RPMI8226 (cell line): ENCODE data around the gene SYT11.
"Not testable (repeated sequence)": the region's sequence is repeated elsewhere in the genome, so short reads cannot be mapped to it uniquely, and the experiment has no call there.

Experiments used
- DNase-seq: peaks from one replicate; pipeline ENCODE4 v3.0.0-alpha.2; 2015

Gene SYT11

GRCh38 chr1:155900161-155900560 lies 40.8 kb downstream of the SYT11 start:
- no peak for DNase-seq

- DNase-seq = no peak
Measured at GRCh38 chr1:155904261-155904660, 44.9 kb downstream of the SYT11 start.

- DNase-seq = no peak
Measured at GRCh38 chr1:155909894-155910293, 50.5 kb downstream of the SYT11 start.

GRCh38 chr1:155910621-155911121 lies 51.3 kb downstream of the SYT11 start:
- peak; percentile 39 for DNase-seq

GRCh38 chr1:155911156-155912055 lies 52.0 kb downstream of the SYT11 start, which contains the start of gene RIT1:
RIT1 (minus strand) TSS chr1:155911349; CDS start chr1:155910761, 588 bp downstream.
- DNase-seq = peak; percentile 94

GRCh38 chr1:155912056-155912536 lies 52.7 kb downstream of the SYT11 start:
- DNase-seq = no peak

GRCh38 chr1:155913969-155914757 lies 54.8 kb downstream of the SYT11 start:
- DNase-seq = no peak

GRCh38 chr1:155918660-155919059 lies 59.3 kb downstream of the SYT11 start:
- DNase-seq = no peak

GRCh38 chr1:155919801-155920200 lies 60.4 kb downstream of the SYT11 start:
- DNase-seq = no peak

- no peak for DNase-seq
Measured at GRCh38 chr1:155920717-155921116, 61.4 kb downstream of the SYT11 start.

GRCh38 chr1:155925506-155925905 lies 66.1 kb downstream of the SYT11 start:
- no peak for DNase-seq

- no peak for DNase-seq
Measured at GRCh38 chr1:155929057-155929456, 69.7 kb downstream of the SYT11 start.

- DNase-seq = not testable (repeated sequence)
Measured at GRCh38 chr1:155930725-155931124, 71.4 kb downstream of the SYT11 start.

GRCh38 chr1:155931332-155932038 lies 72.1 kb downstream of the SYT11 start:
- DNase-seq = no peak

- no peak for DNase-seq
Measured at GRCh38 chr1:155932081-155932480, 72.7 kb downstream of the SYT11 start.

- no peak for DNase-seq
Measured at GRCh38 chr1:155932487-155932886, 73.1 kb downstream of the SYT11 start.

- peak; percentile 15 for DNase-seq
Measured at GRCh38 chr1:155933591-155934096, 74.3 kb downstream of the SYT11 start.

- DNase-seq = peak; percentile 99
Measured at GRCh38 chr1:155934097-155934935, 74.9 kb downstream of the SYT11 start, which contains the start of gene KHDC4. KHDC4 (minus strand) TSS chr1:155934413; CDS start chr1:155934373, 40 bp downstream.
